Measurements from ENCODE around the gene SPSB3.

GRCh38 chr16:1732071-1732470 is 50.3 kb downstream of the SPSB3 start:
- TF ChIP-seq CTCF (optimal IDR thresholded peaks at IDR 0.05 in 1 of 3, IDR thresholded peaks at IDR 0.05 in 1 of 3, conservative IDR thresholded peaks at IDR 0.05 in 1 of 3; ENCODE audit: extremely low read depth in 1 of 3, insufficient read depth in 2 of 3, low read length in 3 of 3), result no peak
- no peak for TF ChIP-seq EZH2 (IDR thresholded peaks at IDR 0.05; ENCODE audit: low read length)
